DMS 273 treated with DMSO at 0.1 percent for 48 hours (cell line): Measurements from ENCODE around the gene TLCD3B.

Source experiments
- DNase-seq: peaks from one replicate; lab custom pipeline; 2025; lab: John Stamatoyannopoulos, UW

The TLCD3B gene

GRCh38 chr16:29988346-29989075, 42.6 kb downstream of the TLCD3B start:
- DNase-seq, result no peak

GRCh38 chr16:29987371-29988085, 43.5 kb downstream of the TLCD3B start:
- no peak for DNase-seq

- DNase-seq, result no peak
Observed at GRCh38 chr16:29986931-29987330, 44.1 kb downstream of the TLCD3B start.

GRCh38 chr16:29986231-29986630, 44.8 kb downstream of the TLCD3B start:
- no peak for DNase-seq

- no peak for DNase-seq
Observed at GRCh38 chr16:29985271-29985811, 45.7 kb downstream of the TLCD3B start.

GRCh38 chr16:29984764-29985147, 46.3 kb downstream of the TLCD3B start:
- DNase-seq, result no peak

GRCh38 chr16:29984137-29984763, 46.8 kb downstream of the TLCD3B start:
- DNase-seq, result no peak

- no peak for DNase-seq
Observed at GRCh38 chr16:29983420-29984136, 47.5 kb downstream of the TLCD3B start.

GRCh38 chr16:29982560-29983419, 48.3 kb downstream of the TLCD3B start:
- DNase-seq, result no peak

GRCh38 chr16:29978564-29979270, 52.4 kb downstream of the TLCD3B start:
- DNase-seq, result no peak

GRCh38 chr16:29978081-29978480, 53.0 kb downstream of the TLCD3B start:
- DNase-seq, result no peak

- no peak for DNase-seq
Observed at GRCh38 chr16:29977063-29977825, 53.8 kb downstream of the TLCD3B start.

- DNase-seq, result no peak
Observed at GRCh38 chr16:29975811-29976511, 55.1 kb downstream of the TLCD3B start.

GRCh38 chr16:29975134-29975538, 55.9 kb downstream of the TLCD3B start:
- DNase-seq, result no peak
